Measurements from ENCODE around the gene GOLGA6L1.
"Not testable (repeated sequence)": the region's sequence is repeated elsewhere in the genome, so short reads cannot be mapped to it uniquely, and the experiment has no call there.

Gene GOLGA6L1

DNA sequence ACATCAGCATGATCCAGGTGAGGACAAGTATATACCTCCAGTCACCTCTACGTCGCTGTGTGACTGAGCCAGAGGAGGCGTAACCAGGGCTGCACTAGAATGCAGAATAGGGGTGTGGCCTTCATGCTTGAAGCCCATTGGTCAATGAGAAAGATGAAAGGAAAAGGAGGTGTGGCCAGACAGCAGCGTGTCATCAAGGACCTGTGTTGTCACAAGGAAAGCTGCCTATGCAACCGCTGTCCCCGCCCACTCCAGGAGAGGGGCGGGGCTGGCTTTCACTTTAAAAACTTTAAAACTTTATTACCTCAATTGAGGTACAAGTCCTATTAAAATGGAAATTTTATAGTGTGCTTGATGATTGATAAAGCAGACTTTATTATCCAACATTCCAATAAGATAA is at the start of gene GOLGA6L1:
GOLGA6L1 (minus strand) TSS at position 101 of the 400 bp plus-strand sequence; CDS start at position 10, 91 bp downstream.
- DNase-seq = not testable (repeated sequence)

GRCh38 chr15:23181201-23181600 is 44.6 kb upstream of the GOLGA6L1 start:
- not testable (repeated sequence) for DNase-seq

DNA sequence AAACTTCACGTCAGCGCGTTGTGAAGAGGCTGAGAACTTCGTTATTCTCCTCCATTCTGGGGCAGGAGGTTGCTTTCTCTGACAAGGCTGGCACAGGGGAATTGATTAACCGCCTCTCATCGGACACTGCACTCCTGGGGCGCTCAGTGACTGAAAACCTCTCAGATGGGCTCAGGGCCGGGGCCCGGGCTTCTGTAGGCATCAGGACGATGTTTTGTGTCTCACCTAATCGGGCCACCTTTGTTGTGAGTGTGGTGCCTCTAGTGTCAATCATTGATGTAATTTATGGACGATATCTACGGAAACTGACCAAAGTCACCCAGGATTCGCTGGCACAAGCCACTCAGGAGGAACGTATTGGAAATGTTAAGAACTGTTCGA is 43.9 kb upstream of the GOLGA6L1 start:
- DNase-seq = not testable (repeated sequence)

GRCh38 chr15:23179768-23180546 is 43.3 kb upstream of the GOLGA6L1 start:
- DNase-seq = not testable (repeated sequence)

DNA sequence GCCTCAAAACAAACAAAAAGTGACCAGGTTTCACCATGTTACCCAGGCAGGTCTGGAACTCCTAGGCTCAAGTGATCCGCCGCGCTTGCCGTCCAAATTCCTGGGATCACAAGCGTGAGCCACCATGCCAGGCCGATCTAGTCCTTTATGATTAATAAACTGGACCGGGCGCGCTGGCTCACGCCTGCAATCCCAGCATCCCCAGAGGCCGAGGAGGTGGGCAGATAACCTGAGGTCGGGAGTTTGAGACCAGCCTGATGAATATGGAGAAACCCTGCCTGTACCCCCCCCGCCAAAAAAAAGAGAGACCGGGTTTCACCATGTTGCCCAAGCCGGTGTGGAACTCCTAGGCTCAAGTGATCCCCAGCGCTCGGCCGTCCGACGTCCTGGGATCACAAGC is 40.1 kb upstream of the GOLGA6L1 start:
- not testable (repeated sequence) for DNase-seq

DNA sequence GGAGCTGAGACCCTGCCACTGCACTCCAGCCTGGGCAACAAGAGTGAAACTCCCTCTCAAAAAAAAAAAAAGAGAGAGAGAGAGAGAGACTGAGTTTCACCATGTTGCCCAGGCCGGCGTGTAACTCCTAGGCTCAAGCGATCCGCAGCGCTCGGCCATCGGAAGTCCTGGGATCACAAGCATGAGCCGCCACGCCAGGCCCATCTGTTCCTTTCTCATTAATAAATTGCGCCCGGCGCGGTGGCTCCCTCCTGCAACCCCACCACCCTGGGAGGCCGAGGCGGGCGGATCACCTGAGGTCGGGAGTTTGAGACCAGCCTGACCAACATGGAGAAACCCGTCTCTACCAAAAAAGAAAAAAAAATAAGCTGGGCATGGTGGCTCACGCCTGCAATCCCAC is 39.0 kb upstream of the GOLGA6L1 start:
- DNase-seq = not testable (repeated sequence)

- not testable (repeated sequence) for DNase-seq
Observed at GRCh38 chr15:23174609-23175140, 38.1 kb upstream of the GOLGA6L1 start.

GRCh38 chr15:23132787-23133186 is 3.8 kb downstream of the GOLGA6L1 start:
- DNase-seq = not testable (repeated sequence)

DNA sequence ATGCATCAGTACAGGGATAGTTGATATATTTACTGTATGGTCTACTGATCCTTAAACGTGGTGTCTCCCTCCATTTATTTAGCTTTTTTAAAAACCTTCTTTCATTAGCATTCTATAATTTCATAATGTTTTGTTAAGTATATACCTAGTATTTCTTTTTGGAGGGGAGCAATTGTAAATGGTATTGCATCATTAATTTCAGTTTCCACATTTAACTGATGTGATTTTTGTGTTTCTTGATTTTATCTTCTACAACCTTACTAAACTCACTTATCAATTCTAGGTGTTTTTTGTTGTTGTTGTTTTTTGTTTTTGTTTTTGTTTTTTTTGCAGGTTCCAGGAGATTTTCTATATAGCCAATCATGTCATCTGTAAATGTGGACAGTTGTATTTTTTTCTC is 18.4 kb downstream of the GOLGA6L1 start:
- no peak for DNase-seq

DNA sequence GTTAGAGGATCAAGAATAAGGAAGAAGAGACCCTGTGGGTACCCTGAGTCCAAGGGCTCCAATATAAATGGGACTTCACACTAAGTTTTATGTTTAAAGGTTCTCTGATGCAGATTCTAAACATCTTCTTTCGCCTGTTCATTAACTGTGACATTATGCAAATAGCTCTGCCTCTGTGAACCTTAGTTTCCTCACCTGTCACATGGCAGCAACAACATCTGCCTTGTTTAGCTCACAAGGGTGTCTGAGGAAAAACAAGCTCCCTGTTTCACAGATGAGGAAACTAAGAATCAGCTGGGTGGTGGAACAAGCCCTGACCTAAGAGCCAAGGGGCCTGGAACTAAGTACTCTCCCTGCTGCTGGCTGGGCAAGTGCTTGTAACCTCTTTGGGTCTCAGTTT is 40.8 kb downstream of the GOLGA6L1 start:
- no peak for DNase-seq

GRCh38 chr15:23083115-23083514 is 53.5 kb downstream of the GOLGA6L1 start:
- no peak for DNase-seq

GRCh38 chr15:23081996-23082737 is 54.5 kb downstream of the GOLGA6L1 start:
- DNase-seq = not testable (repeated sequence)

- no peak for DNase-seq
Observed at GRCh38 chr15:23081271-23081670, 55.4 kb downstream of the GOLGA6L1 start.

- no peak for DNase-seq
Observed at GRCh38 chr15:23079766-23080165, 56.9 kb downstream of the GOLGA6L1 start.
